Panc1 (cell line): ENCODE measurements around the gene XRCC4. TPM values are rescaled to one million over a fixed set of nuclear protein-coding genes. Genes with fewer than 3 reads are reported as not detected.

Experiments
- ATAC-seq: fragments of 200-7000 bp; cut with Tn5 transposase; 2 replicates; pipeline ENCODE4 v1.9.1; 2020; ENCODE audit warnings: mild to moderate bottlenecking, moderate library complexity
- BruUV-seq: library from RNA; stranded (reverse); fragments of 400-500 nt; replicated peaks from 2 replicates; lab custom pipeline; 2021; lab: Mats Ljungman, UMichigan
- CTCF ChIA-PET: fragments of 300-600 bp; sonication (Branson Sonifier 250); formaldehyde crosslinking; loops from one replicate; lab custom pipeline; 2022; ENCODE audit warnings: antibody characterized with exemption; lab: Charles Lee
- POLR2A ChIA-PET: fragments of 300-600 bp; sonication (Branson Sonifier 250); formaldehyde crosslinking; loops from one replicate; lab custom pipeline; 2022; ENCODE audit warnings: antibody characterized with exemption; lab: Charles Lee
- DNase-seq: peaks from one replicate; pipeline ENCODE4 v3.0.0-alpha.2; 2010; ENCODE audit warnings: low read depth, low spot score
- H3K27ac ChIP-seq: 2 replicates; pipeline ENCODE4 v1.5.1; 2011; ENCODE audit warnings: mild to moderate bottlenecking, low read length, inconsistent platforms
- H3K27me3 ChIP-seq: fragments of 200-500 bp; sonication (Bioruptor generic); 2 replicates; pipeline ENCODE4 v1.6.0; 2014; ENCODE audit warnings: low read length, inconsistent platforms; ENCODE audit not compliant: control insufficient read depth, insufficient read depth
- H3K36me3 ChIP-seq: fragments of 200-500 bp; sonication (Bioruptor generic); 2 replicates; pipeline ENCODE4 v1.5.1; 2014; ENCODE audit warnings: inconsistent platforms, mild to moderate bottlenecking, low read length, moderate library complexity; ENCODE audit not compliant: control insufficient read depth, insufficient read depth
- H3K4me1 ChIP-seq: 2 replicates; pipeline ENCODE4 v1.5.1; 2011; ENCODE audit warnings: inconsistent platforms, mild to moderate bottlenecking, low read length, moderate library complexity; ENCODE audit not compliant: control insufficient read depth, insufficient read depth
- H3K4me3 ChIP-seq, 2 experiments: 2 replicates each; pipeline ENCODE4 v1.5.1; 2011 to 2012; ENCODE audit warnings: low read depth in 2 of 2, low read length in 2 of 2, mild to moderate bottlenecking in 2 of 2, inconsistent platforms in 1 of 2, moderate library complexity in 1 of 2
- H3K9me3 ChIP-seq: fragments of 200-500 bp; sonication (Bioruptor generic); 2 replicates; pipeline ENCODE4 v1.5.1; 2014; ENCODE audit warnings: low read depth, mild to moderate bottlenecking, inconsistent platforms, low read length, moderate library complexity; ENCODE audit not compliant: control insufficient read depth, insufficient read depth
- POLR2AphosphoS5 ChIP-seq: IDR thresholded peaks from 2 replicates; pipeline ENCODE4 v1.6.1; 2012; ENCODE audit warnings: mild to moderate bottlenecking, low read depth, low read length, moderate library complexity
- SIN3A ChIP-seq: IDR thresholded peaks from 2 replicates; pipeline ENCODE4 v1.6.1; 2012; ENCODE audit warnings: low read depth, mild to moderate bottlenecking, low read length, moderate library complexity, borderline replicate concordance; ENCODE audit not compliant: insufficient read depth
- TCF7L2 ChIP-seq: IDR thresholded peaks from 2 replicates; pipeline ENCODE4 v1.6.1; 2011; ENCODE audit warnings: mild to moderate bottlenecking, low read depth, low read length, inconsistent platforms
- in situ Hi-C: cut with HindIII; loops from 2 replicates; pipeline ENCODE4 v1.10.0; 2016; ENCODE audit warnings: low sequenced_read_pairs, low pct_unique_long_range_greater_than_20kb
- intact Hi-C: fragments of 100-400 bp; cut with micrococcal nuclease; formaldehyde crosslinking; loops from one replicate; pipeline ENCODE4 v1.10.0; 2022; ENCODE audit not compliant: unreplicated experiment
- total RNA-seq: library from RNA; stranded (reverse); gene quantifications from one replicate; pipeline ENCODE4 v1.2.1, GENCODE V29; 2021; ENCODE audit not compliant: unreplicated experiment
- TF ChIP-seq, protein P1 (sequence below): fragments of 450-650 bp; IDR thresholded peaks from 2 replicates; pipeline ENCODE4 v1.5.1; 2017; ENCODE audit warnings: mild to moderate bottlenecking
- TF ChIP-seq, protein P2 (sequence below), 2 experiments: IDR thresholded peaks; 2 replicates each; pipeline ENCODE4 v1.6.1; 2011 to 2012; ENCODE audit warnings: low read depth in 2 of 2, control low read depth in 1 of 2, low read length in 1 of 2, mild to moderate bottlenecking in 1 of 2, moderate library complexity in 1 of 2; ENCODE audit not compliant: insufficient read depth in 1 of 2

Gene XRCC4
- total RNA-seq, 1 experiment from 2014 or later: 12.5 TPM

DNA sequence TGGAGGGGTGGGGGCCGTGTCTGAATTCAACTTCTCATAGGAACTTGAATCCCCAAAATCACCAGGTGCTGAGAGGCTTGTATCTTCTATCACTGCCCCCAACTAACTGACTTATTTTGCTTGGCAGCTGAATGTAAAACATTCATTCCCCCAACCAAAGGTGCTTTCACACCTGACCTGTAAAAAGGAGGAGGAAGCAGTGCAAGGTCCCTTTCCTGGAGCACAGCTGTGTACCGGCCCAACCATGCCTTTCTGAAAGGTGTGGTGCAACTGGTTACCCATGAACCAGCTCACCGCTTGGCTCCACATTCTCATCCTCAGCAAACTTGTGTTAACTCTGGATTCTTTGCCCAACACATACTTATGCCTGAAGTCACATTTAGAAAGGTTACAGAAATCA lies 34.8 kb upstream of the XRCC4 start:
- ATAC-seq (no peak), DNase-seq (no peak)
- in situ Hi-C loops: no loop called here
- Histone ChIP-seq H3K9me3 (no peaks in the 10 kb centered on the region), H3K4me3 (no peak overlapping the region), H3K4me1 (no peaks in the 10 kb centered on the region), H3K27ac (no peak overlapping the region), H3K27me3 (no peaks in the 10 kb centered on the region), H3K36me3 (no peaks in the 10 kb centered on the region)
- TF ChIP-seq, protein P1, sequence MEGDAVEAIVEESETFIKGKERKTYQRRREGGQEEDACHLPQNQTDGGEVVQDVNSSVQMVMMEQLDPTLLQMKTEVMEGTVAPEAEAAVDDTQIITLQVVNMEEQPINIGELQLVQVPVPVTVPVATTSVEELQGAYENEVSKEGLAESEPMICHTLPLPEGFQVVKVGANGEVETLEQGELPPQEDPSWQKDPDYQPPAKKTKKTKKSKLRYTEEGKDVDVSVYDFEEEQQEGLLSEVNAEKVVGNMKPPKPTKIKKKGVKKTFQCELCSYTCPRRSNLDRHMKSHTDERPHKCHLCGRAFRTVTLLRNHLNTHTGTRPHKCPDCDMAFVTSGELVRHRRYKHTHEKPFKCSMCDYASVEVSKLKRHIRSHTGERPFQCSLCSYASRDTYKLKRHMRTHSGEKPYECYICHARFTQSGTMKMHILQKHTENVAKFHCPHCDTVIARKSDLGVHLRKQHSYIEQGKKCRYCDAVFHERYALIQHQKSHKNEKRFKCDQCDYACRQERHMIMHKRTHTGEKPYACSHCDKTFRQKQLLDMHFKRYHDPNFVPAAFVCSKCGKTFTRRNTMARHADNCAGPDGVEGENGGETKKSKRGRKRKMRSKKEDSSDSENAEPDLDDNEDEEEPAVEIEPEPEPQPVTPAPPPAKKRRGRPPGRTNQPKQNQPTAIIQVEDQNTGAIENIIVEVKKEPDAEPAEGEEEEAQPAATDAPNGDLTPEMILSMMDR: no peak
- TF ChIP-seq, protein P2, sequence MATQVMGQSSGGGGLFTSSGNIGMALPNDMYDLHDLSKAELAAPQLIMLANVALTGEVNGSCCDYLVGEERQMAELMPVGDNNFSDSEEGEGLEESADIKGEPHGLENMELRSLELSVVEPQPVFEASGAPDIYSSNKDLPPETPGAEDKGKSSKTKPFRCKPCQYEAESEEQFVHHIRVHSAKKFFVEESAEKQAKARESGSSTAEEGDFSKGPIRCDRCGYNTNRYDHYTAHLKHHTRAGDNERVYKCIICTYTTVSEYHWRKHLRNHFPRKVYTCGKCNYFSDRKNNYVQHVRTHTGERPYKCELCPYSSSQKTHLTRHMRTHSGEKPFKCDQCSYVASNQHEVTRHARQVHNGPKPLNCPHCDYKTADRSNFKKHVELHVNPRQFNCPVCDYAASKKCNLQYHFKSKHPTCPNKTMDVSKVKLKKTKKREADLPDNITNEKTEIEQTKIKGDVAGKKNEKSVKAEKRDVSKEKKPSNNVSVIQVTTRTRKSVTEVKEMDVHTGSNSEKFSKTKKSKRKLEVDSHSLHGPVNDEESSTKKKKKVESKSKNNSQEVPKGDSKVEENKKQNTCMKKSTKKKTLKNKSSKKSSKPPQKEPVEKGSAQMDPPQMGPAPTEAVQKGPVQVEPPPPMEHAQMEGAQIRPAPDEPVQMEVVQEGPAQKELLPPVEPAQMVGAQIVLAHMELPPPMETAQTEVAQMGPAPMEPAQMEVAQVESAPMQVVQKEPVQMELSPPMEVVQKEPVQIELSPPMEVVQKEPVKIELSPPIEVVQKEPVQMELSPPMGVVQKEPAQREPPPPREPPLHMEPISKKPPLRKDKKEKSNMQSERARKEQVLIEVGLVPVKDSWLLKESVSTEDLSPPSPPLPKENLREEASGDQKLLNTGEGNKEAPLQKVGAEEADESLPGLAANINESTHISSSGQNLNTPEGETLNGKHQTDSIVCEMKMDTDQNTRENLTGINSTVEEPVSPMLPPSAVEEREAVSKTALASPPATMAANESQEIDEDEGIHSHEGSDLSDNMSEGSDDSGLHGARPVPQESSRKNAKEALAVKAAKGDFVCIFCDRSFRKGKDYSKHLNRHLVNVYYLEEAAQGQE (IDR thresholded peaks at IDR 0.05; ENCODE audit: insufficient read depth in 1 of 2, low read depth in 2 of 2, low read length in 1 of 2): no peak
- TF ChIP-seq POLR2AphosphoS5: no peak
- no peak for TF ChIP-seq TCF7L2
- TF ChIP-seq SIN3A: no peak
- no TSS peak for BruUV-seq
- POLR2A ChIA-PET: no interaction called here
- CTCF ChIA-PET: no interaction called here
- intact Hi-C loops: no loop called here

DNA sequence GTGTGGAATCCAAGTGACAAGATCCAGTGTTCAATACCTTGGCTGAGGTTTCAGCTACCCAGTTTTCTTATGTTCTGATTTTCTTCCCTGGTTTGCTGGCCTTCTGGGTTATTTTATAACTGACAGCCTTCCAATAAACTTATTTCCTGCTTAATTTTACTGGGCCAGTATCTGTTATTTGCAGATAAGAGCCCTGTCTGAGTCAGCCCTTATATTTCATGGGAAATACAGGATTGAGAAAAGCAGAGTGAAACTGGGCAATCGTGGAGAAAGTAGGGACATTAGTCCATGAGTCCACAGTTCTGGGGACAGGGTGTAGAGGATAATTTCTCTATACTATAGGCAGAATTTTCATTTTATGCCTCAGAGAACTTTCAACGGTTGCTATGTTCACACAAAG lies 32.4 kb upstream of the XRCC4 start:
- in situ Hi-C loops: no loop called here
- H3K4me1 ChIP-seq: no peaks in the 10 kb centered on the region
- H3K36me3 ChIP-seq: no peaks in the 10 kb centered on the region
- no TSS peak for BruUV-seq
- intact Hi-C loops: no loop called here
- no peaks in the 10 kb centered on the region for H3K9me3 ChIP-seq
- POLR2A ChIA-PET: no interaction called here
- TF ChIP-seq SIN3A (no peak), TCF7L2 (no peak)
- TF ChIP-seq, protein P2 (IDR thresholded peaks at IDR 0.05; ENCODE audit: insufficient read depth in 1 of 2, low read depth in 2 of 2, low read length in 1 of 2): no peak
- no peak overlapping the region for H3K4me3 ChIP-seq
- no peak overlapping the region for H3K27ac ChIP-seq
- ATAC-seq: no peak
- DNase-seq: no peak
- no peaks in the 10 kb centered on the region for H3K27me3 ChIP-seq
- CTCF ChIA-PET: no interaction called here
